ENCODE data around the gene SEPTIN5. TPM values are rescaled to one million over a fixed set of nuclear protein-coding genes. Genes with fewer than 3 reads are reported as not detected.

SEPTIN5 gene
- total RNA-seq, 1 donor from 2014 or later: 7.3 TPM

GRCh38 chr22:19707347-19708290, 6.7 kb upstream of the SEPTIN5 start:
- no peak overlapping the region for H3K27ac ChIP-seq (ENCODE audit: low read depth, low read length)
- no peak for FAIRE-seq
- Mint-ChIP-seq H3K4me1 (ENCODE audit: low read depth, unreplicated experiment) (no peaks in the 10 kb centered on the region), H3K9me3 (ENCODE audit: unreplicated experiment) (no peaks in the 10 kb centered on the region), H3K36me3 (ENCODE audit: low read depth, unreplicated experiment) (no peaks in the 10 kb centered on the region), H3K27me3 (ENCODE audit: low read depth, unreplicated experiment) (peaks cover 55% of the 10 kb centered on the region), H3K27ac (ENCODE audit: unreplicated experiment) (no peak overlapping the region), H3K4me3 (ENCODE audit: unreplicated experiment) (no peak overlapping the region)
- no peak overlapping the region for H3K4me2 ChIP-seq (ENCODE audit: low read length)
- no peak overlapping the region for H3K9ac ChIP-seq (ENCODE audit: low read length)
- TF ChIP-seq CTCF (IDR thresholded peaks at IDR 0.05; ENCODE audit: insufficient read depth, low read depth, low read length): no peak
- TF ChIP-seq EZH2 (IDR thresholded peaks at IDR 0.05; ENCODE audit: insufficient read depth, low read length): no peak
- H3K79me2 ChIP-seq (ENCODE audit: insufficient read depth, low read length): no peaks in the 10 kb centered on the region
- no peak for DNase-seq (ENCODE audit: low read depth)
- H3K4me3 ChIP-seq (ENCODE audit: insufficient read depth, low read depth, low read length): no peak overlapping the region
- H3K9me3 ChIP-seq (ENCODE audit: insufficient read depth, low read depth, low read length): no peaks in the 10 kb centered on the region
- H2AFZ ChIP-seq (ENCODE audit: low read depth, low read length): no peak overlapping the region
- H3K4me1 ChIP-seq (ENCODE audit: insufficient read depth, low read length): no peaks in the 10 kb centered on the region
- H3K36me3 ChIP-seq (ENCODE audit: insufficient read depth, low read length): no peaks in the 10 kb centered on the region
- H3K27me3 ChIP-seq (ENCODE audit: insufficient read depth, low read length): peaks cover 7% of the 10 kb centered on the region
- H4K20me1 ChIP-seq (ENCODE audit: insufficient read depth, low read length): no peaks in the 10 kb centered on the region

GRCh38 chr22:19708321-19709011, 5.8 kb upstream of the SEPTIN5 start:
- no peak overlapping the region for H3K27ac Mint-ChIP-seq (ENCODE audit: unreplicated experiment)
- no peak overlapping the region for H3K27ac ChIP-seq (ENCODE audit: low read depth, low read length)
- no peaks in the 10 kb centered on the region for H3K36me3 Mint-ChIP-seq (ENCODE audit: low read depth, unreplicated experiment)
- no peak overlapping the region for H3K4me3 ChIP-seq (ENCODE audit: insufficient read depth, low read depth, low read length)
- no peak overlapping the region for H2AFZ ChIP-seq (ENCODE audit: low read depth, low read length)
- no peak for TF ChIP-seq EZH2 (IDR thresholded peaks at IDR 0.05; ENCODE audit: insufficient read depth, low read length)
- no peak for TF ChIP-seq CTCF (IDR thresholded peaks at IDR 0.05; ENCODE audit: insufficient read depth, low read depth, low read length)
- H3K4me3 Mint-ChIP-seq (ENCODE audit: unreplicated experiment): no peak overlapping the region
- H3K9me3 Mint-ChIP-seq (ENCODE audit: unreplicated experiment): no peaks in the 10 kb centered on the region
- H3K4me1 ChIP-seq (ENCODE audit: insufficient read depth, low read length): no peaks in the 10 kb centered on the region
- no peaks in the 10 kb centered on the region for H4K20me1 ChIP-seq (ENCODE audit: insufficient read depth, low read length)
- no peaks in the 10 kb centered on the region for H3K36me3 ChIP-seq (ENCODE audit: insufficient read depth, low read length)
- FAIRE-seq (no peak), DNase-seq (ENCODE audit: low read depth) (no peak)
- H3K27me3 Mint-ChIP-seq (ENCODE audit: low read depth, unreplicated experiment): peaks cover 58% of the 10 kb centered on the region
- H3K27me3 ChIP-seq (ENCODE audit: insufficient read depth, low read length): peaks cover 5% of the 10 kb centered on the region
- no peak overlapping the region for H3K9ac ChIP-seq (ENCODE audit: low read length)
- H3K4me1 Mint-ChIP-seq (ENCODE audit: low read depth, unreplicated experiment): no peaks in the 10 kb centered on the region
- H3K9me3 ChIP-seq (ENCODE audit: insufficient read depth, low read depth, low read length): no peaks in the 10 kb centered on the region
- no peak overlapping the region for H3K4me2 ChIP-seq (ENCODE audit: low read length)
- no peaks in the 10 kb centered on the region for H3K79me2 ChIP-seq (ENCODE audit: insufficient read depth, low read length)

Measured in astrocyte (in vitro differentiated cells and primary cell).